DND-41 (cell line): Measurements from ENCODE around the gene DTNBP1.

Source experiments
- EZH2 ChIP-seq: IDR thresholded peaks from 3 replicates; pipeline ENCODE4 v1.6.1; 2012; ENCODE audit warnings: borderline replicate concordance, low read depth, mild to moderate bottlenecking, moderate library complexity, low read length, inconsistent platforms; ENCODE audit not compliant: severe bottlenecking
- TF ChIP-seq, protein P1 (sequence below): IDR thresholded peaks from 2 replicates; pipeline ENCODE4 v1.5.1; 2012; ENCODE audit warnings: borderline replicate concordance, low read length, moderate library complexity, mild to moderate bottlenecking; ENCODE audit not compliant: poor library complexity, severe bottlenecking; ENCODE audit errors: extremely low read depth

GRCh38 chr6:15672291-15672690 is 9.5 kb upstream of the DTNBP1 start:
- TF ChIP-seq EZH2, result no peak
- TF ChIP-seq, protein P1, sequence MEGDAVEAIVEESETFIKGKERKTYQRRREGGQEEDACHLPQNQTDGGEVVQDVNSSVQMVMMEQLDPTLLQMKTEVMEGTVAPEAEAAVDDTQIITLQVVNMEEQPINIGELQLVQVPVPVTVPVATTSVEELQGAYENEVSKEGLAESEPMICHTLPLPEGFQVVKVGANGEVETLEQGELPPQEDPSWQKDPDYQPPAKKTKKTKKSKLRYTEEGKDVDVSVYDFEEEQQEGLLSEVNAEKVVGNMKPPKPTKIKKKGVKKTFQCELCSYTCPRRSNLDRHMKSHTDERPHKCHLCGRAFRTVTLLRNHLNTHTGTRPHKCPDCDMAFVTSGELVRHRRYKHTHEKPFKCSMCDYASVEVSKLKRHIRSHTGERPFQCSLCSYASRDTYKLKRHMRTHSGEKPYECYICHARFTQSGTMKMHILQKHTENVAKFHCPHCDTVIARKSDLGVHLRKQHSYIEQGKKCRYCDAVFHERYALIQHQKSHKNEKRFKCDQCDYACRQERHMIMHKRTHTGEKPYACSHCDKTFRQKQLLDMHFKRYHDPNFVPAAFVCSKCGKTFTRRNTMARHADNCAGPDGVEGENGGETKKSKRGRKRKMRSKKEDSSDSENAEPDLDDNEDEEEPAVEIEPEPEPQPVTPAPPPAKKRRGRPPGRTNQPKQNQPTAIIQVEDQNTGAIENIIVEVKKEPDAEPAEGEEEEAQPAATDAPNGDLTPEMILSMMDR, result no peak
